Stimulated activated CD4-positive, alpha-beta T cell treated with anti-CD3 and anti-CD28 coated beads, Interleukin-1b, Interleukin-23, amount 100 ng/mL, for 48 hours (primary cell): ENCODE results near the gene IARS2.
"Not testable (repeated sequence)": the region's sequence is repeated elsewhere in the genome, so short reads cannot be mapped to it uniquely, and the experiment has no call there.

Experiments
- DNase-seq: peaks from one replicate; pipeline ENCODE4 v3.0.0-alpha.2; 2020

Gene IARS2

DNA sequence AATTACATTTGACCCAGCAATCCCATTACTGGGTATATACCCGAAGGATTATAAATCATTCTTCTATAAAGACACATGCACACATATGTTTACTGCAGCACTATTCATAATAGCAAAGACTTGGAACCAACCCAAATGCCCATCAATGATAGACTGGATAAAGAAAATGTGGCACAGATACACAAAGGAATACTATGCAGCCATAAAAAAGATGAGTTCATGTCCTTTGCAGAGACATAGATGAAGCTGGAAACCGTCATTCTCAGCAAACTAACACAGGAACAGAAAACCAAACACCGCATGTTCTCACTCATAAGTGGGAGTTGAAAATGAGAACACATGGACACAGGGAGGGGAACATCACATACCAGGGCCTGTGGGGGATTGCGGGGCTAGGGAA is 76.0 kb downstream of the IARS2 start:
- not testable (repeated sequence) for DNase-seq

DNA sequence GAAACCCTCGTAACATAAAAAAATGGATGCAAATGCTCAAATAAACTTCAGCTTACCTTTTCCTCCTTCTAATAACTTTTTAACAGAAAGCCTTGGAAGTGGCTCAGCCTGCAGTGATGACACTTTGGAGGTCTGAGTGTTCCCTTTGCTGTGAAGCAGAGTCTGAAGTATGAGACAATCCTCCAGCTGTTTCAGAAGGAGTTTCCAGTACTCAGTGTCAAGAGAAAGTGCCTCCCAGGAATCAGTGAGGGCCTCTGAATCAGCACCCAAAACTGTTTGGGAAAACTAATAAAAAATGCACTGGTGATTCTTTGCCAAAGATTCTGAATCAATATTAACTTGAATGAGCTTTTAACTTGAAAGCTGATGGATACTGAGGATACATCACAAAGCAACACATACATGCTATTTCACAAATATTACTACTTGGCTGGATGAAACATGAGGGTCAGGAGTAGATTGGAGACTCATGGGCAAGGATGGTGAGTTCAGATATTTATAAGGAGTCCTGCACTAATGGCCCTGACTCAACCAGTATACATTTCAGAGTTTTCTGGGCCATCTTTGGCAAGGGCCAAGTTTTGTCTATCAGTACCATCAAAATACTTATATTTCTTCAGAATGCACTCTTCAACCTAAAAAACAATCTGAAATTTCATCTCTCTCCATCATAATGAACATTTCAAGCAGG is 77.0 kb downstream of the IARS2 start:
- no peak for DNase-seq

DNA sequence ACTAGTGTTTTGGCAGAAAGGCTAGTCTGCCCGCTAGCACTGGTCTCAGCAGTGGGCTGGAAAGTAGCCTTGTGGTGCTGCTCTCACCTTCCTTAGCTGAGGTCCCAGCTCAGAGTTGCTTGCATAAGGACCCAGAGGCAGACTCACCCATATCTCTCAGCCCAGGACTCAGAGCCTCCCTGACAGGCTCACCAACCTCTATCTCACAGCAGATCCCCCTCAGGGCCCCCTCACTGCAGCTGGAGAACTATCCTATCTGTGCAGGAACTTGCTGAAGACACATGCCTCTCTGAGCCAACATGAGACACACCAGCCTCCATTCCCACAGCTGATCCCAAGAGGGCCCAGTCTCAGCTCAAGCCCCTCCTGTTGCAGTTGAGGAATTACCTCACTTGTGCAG is 82.6 kb downstream of the IARS2 start:
- no peak for DNase-seq

DNA sequence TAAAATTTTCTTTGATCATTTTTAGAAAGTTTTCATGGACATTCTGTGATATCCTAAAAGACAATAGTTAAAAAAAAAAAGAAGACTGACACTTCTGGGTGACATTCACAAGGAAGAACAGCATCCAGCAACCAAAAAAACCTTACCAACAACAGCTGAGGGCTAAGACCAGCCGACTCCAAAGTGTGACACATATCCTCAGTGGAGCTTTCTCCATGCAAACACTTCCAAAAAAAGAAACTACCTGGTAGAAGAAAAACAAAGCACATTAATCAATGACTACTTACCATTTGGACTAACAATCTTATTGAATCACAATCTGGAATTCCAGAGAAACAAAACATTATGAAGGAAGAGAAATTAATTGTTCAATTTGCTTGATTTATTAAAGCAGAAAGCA is 88.2 kb downstream of the IARS2 start:
- DNase-seq, result no peak

DNA sequence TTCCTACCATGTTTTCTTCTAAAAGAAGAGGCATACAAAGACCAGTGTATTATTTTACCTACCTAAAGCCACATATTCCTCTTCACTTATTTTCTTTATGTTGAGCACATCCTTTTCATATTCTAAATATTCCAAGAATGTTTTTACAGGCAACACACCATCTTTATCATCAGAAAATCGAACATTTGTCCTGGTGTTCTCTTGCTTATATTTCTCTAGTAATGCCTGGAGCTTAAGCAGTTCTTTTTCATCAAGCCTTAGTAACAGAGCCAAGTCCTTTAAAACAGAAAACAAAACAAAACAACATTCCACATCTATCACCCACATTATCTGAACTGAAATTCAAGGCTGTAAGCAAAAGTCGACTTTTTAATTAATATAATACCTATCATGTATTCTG is 88.7 kb downstream of the IARS2 start:
- DNase-seq, result no peak

DNA sequence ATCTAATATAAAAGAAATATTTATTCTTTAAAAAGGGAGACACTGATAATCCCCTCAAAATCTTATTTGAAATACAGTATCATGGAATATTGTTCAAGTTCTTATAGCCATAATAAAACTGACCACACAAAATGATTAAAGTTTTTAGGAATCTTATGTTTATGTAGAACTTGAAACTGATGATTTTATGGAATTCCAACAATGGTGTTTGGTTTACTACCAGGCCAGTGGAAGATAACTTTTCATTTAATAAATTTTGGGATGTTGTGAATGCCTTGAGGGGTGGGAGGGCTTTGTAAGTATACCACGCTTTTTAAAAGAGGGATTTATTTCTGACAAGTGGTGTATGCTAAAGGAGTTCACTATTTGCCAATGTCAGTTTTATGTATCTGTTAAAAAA is 90.6 kb downstream of the IARS2 start:
- DNase-seq, result no peak

DNA sequence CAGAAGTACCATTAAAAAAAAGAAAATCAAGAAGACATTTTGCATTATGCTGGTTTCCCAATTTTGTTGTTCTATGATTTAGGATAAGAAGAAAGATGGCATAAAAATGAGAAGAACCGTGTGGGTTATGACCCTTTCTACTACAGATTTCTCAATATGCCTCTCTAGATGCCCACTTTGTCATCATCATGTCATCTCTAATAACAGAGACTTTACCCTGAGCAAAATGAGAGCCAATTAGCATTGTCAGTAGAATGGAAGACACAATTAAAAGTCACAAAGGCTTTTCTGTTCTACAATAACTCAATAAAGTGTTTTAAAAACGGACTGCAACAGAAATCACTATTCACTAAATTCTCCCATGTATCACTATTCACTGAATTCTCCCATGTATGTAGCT is 92.8 kb downstream of the IARS2 start:
- no peak for DNase-seq

DNA sequence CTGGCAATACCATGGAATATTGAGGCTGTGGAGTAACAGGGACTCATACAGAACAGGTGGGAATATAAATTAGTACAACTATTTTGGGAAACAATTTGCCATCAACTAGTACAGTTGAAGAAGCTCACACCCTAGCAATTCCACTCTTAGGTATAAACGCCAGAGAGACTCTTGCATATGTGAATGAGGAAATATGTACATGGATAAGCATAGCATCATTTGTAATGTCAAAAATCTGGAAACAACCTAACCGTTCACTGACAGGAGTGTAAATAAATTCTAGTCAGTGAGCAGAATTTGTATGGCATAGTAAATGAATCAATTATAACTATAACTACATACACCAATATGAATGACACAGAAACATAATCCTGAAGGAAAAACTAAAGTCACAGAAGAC is 94.6 kb downstream of the IARS2 start:
- no peak for DNase-seq

DNA sequence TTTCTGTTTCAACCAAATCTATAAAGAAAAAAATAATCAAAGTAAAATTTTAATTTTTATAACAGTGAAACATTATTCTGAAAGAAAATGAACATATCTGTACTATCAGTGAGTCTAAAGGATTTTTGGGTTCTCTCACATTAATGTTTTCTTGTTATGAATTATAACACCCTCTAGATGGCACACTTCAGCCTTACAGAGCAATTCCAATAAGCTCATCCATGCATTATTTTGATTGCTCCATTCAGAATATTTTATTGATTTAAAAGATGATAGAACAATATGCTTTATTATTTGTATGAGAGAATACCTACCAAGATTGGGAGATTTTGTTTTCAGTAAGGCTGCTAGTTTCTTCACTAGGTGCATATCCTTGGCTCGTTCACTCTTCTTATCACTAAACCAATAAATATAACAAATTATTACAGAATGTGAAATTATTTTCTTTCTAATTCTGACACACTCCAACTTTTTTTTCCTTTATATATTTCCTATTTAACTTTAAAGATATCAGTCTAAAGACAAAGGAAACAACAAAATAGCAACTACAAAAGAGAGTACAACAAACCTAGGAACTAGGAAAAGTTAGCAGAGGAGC is 95.9 kb downstream of the IARS2 start:
- DNase-seq, result no peak

DNA sequence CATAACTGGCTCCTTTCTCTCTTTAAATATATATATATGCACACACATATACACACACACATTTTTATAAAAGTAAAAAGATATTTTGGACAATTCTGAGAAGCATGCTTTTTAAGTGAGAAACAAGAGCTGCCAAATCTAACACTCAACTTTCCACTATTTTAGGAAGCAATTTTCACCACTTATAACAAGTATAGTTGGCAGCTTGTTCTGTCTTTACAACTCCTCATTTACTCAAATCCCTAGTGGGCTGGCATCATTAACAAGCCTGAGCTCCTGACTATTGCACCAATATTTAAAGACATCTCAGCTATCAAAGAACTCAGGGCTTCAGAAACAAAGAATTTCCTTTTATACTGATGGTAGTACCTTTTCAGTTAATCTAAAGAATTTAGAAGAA is 101.8 kb downstream of the IARS2 start:
- DNase-seq, result no peak
